Stimulated activated CD8-positive, alpha-beta memory T cell treated with anti-CD3 and anti-CD28 coated beads, Interleukin-4, amount 100 ng/mL, for 1 hour (primary cell): ENCODE measurements around the gene EHD2.
"Not testable (repeated sequence)": the region's sequence is repeated elsewhere in the genome, so short reads cannot be mapped to it uniquely, and the experiment has no call there.

Experiments
- DNase-seq, 2 donors: peaks; one replicate each; pipeline ENCODE4 v3.0.0-alpha.2; 2020; ENCODE audit warnings: low read depth in 2 of 2, low spot score in 1 of 2

Gene EHD2

DNA sequence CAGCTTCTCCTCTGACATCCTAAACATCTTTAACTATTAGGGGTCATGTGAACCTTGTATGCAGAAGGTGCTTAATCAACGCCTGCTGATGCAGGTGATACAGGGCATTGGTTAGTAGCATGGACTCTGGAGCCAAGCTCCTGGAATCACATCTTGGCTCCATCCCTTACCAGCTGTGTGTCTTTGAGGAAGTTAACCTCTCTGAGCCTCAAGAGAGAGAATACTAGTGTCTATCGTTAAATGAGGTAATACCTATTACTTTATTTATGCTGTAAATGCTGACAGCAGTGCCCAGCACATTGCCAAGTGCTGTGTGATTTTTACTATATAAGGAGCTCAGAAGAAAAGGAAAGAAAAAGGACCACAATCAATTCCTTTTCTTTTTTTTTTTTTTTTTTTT is 54.1 kb downstream of the EHD2 start:
- DNase-seq, result no peak

DNA sequence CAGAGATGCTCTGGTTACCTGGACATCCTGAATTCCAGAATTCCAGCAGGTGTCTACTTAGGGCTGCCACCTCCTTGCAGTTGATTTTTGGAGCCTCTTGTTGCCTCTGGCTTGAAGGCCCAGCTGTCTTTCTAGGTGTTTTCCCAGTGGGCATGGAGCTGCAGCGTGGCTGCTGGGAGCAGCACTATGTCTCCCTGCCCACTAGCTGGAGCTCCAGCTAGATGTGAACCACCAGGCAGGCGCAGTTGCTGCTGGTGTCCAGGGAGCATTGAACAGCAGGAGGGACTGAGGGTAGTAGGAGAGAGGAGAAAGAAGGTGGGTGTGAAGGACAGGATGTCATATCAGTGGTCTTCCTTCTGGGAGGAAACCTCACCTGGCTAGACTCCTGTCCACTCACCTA is 55.4 kb downstream of the EHD2 start:
- DNase-seq, result no peak

DNA sequence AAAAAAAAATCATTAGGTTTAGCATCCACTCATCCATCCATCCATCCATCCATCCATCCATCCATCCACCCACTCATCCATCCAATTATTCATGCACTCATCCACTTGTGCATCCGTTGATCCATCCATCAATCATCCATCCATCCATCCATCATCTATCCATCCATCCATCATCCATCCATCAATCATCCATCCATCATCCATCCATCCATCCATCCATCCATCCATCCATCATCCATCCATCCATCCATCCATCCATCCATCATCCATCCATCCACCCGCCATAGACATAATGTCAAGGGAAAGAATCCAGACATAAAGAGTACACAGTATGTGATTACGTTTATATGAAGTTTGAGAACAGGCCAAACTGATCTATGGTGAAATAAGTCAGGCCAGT is 56.3 kb downstream of the EHD2 start:
- DNase-seq, result no peak

DNA sequence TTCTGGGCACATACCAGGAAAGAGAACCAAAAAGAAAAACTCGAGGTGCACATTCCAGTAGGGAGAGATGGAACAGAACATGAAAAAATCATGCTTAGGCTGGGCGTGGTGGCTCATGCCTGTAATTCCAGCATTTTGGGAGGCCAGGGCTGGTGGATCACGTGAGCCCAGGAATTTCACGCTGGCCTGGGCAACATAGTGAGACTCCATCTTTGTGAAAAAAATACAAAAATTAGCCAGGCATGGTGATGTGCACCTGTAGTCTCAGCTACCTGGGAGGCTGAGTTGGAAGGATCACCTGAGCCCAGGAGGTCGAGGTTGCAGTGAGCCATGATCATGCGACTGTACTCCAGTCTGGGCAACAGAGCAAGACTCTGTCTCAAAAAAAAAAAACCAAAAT is 58.1 kb downstream of the EHD2 start:
- DNase-seq, result not testable (repeated sequence)

DNA sequence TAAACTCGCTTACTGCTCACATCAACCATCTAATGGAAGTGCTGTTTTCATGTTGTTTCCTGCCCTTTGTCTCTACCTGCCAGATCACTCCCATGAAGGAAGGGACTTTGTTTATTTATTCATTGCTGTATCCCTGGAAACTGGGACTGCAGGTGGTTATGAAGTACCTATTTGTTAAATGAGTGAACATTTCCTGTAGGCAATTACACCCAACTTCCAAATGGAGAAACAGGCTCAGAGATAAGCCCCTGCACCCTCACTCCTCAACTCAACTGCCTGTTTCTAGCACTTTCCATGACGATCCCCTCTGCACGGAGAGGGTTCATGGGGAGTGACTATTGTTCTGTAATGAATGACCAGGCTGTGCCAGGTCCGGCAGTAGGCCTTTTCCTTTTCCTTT is 63.3 kb downstream of the EHD2 start:
- no peak for DNase-seq

DNA sequence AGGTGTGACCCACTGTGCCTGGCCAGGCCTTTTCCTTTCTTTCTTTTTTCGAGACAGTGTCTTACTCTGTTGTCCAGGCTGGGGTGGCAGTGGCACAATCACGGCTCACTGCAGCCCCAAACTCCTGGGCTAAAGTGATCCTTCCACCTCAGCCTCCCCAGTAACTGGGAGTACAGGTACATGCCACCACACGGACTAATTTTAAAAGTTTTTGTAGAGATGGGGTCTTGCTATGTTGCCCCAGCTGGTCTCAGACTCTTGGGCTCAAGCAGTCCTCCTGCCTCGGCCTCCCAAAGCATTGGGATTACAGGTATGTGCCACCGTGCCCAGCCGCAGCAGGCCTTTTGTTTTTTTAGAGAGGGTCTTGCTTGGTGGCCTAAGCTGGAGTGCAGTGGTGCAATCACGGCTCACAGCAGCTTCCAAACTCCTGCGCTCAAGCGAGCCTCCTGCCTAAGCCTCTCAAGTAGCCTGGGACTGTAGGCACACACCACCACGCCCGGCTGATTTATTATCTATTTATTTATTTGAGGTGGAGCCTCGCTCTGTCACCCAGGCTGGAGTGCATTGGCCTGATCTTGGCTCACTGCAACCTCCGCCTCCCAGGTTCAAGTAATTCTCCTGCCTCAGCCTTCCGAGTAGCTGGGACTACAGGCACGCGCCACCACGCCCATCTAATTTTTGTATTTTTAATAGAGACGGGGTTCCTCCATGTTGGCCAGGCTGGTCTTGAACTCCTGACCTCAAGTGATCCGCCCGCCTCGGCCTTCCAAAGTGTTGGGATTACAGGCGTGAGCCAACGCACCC is 64.2 kb downstream of the EHD2 start:
- not testable (repeated sequence) for DNase-seq

DNA sequence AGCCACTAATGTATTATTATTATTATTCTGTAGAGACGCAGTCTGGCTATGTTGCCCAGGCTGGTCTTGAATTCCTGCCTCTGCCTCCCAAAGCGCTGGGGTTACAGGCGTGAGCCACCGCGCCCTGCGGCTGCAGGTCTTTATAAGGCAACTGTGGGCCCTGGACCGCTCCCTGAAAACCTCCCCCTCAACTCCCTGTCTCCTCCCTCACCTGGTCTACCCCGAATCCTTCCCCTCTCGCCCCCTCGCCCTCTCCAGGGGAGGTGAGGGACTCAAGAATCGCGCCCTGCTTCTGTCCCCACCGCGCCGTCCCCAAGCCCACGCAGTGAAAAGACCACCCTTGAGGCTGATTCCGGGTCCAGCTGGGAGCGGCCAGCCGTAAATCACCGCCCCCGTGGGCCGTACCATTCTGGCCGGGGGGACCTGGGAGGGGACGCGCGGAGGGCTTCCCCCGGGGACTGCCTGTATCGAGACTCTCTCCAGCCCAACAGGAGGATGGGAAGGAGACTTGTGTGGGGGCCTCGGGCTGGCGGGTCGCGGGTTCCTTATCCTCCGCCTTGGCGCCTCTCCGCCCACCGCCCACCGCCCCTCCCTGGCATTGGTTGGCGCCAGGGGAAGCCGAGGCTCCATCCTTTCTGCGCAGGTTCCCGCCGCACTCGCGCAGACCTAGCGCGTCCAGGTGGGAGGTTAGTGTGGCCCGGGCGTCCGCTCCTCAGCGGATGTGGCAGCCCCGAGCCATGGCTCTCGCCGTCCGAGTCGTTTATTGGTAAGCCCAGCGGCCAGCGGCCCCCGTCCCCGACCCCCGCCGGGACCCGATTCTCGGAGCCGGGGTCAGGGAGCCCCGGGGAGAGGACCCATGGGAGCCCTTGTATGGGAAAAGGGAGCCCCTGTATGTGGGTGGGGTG is 65.1 kb downstream of the EHD2 start, which contains the start of gene SELENOW:
Gene SELENOW, plus strand, starts transcription at position 655 of the 905 bp plus-strand sequence. Its CDS starts 83 bp downstream, at position 738.
- DNase-seq, result peak; percentile 50 to 56

DNA sequence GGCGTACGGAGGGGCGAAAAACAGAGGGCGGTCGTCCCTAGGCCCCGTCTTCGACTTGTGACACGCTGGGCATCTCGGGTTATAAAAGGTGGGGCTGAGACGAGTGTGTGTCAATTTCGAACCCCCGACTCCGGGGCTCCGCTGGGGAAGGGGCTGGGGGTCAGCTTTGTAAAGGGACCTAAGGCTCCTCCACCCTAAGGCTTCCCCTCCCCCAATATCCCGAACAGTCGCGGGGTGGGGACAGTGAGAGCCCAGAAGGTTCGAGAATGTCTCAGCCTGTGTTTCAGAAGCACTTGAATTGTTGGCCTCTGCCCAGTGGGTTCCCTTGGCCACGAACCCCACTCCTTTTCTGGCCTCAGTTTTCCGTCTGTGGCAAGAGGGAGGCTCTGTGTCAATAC is 65.7 kb downstream of the EHD2 start:
- DNase-seq, result no peak

DNA sequence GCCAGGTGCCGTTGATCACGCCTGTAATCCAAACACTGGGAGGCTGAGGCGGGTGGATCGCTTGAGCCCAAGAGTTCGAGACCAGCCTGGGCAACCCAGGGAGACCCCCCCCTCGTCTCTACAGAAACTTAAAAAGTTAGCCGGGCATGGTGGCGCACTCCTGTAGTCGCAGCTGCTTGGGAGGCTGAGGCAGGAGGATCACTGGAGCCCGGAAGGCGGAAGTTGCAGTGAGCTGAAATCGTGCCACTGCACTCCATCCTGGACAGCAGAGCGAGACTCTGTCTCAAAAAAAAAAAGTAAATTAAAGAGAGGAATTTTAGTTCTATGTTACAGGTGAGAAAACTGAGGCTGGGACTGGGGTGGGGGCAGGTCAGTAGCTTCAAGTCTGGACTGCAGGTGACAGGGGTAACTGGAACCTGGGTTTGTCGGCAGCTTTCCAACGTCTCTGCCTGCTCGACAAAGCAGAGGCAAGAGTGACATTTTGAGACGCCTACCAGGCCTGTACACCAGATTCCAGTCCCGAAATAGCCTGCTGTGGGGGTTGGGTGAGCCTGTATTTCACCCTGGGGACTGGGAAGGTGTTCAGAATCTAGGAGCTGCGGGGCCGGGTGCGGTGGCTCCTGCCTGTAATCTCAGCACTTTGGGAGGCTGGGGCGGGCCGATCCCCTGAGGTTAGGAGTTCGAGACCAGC is 66.4 kb downstream of the EHD2 start:
- DNase-seq, result no peak

DNA sequence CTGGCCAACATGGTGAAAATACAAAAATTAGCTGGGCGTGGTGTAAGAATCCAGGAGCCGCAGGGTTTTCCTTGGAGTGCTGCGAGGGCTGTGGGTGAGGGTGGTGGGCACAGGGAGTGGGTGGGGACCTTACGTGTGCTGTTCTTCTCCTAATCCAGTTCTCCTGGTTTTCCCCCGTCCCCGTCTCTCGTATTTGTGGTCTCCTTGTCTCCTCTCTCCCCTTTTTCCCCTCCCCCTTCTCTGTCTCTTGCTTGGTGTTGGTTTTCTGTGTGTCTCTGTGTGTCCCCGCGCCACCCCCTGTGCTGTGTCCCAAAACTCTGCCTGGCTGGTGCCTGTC is 67.0 kb downstream of the EHD2 start:
- no peak for DNase-seq

DNA sequence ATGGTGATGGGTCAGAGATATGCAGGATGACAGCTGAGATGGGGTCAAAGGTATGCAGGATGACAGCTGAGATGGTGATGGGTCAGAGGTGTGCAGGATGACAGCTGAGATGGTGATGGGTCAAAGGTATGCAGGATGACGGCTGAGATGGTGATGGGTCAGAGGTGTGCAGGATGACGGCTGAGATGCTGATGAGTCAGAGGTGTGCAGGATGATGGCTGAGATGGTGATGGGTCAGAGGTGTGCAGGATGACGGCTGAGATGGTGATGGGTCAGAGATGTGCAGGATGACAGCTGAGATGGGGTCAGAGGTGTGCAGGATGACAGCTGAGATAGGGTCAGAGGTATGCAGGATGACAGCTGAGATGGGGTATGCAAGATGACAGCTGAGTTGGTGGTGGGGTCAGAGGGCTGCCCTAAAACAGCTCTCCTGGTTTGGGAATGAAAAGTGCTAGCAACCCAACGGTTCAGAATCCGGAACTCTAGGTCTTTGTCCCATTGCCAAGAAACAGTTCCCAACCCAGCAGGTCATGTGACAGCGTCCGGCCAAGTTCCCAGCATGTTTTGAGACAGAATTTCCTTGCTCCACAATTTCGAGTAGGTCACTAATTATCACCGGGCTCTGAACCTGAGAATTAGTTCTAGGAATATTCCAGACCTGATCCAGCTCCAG is 68.5 kb downstream of the EHD2 start:
- DNase-seq, result no peak

DNA sequence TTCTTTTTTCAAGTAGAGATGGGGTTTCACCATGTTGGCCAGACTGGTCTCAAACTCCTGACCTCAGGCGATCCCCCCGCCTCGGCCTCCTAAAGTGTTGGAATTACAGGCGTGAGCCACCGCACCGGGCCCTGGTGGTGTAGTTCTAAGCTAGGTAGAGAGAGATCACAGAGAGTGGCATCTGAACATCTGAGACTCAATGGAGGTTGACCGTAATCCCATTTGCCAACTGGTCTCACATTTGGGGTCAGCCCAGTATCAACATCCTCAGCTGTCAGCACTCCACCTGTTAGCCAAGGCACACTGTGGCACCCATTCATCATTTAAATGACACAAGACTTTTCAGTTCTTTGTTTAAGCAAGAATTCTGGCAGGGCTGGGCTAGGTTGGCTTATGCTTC is 73.3 kb downstream of the EHD2 start:
- DNase-seq, result no peak

DNA sequence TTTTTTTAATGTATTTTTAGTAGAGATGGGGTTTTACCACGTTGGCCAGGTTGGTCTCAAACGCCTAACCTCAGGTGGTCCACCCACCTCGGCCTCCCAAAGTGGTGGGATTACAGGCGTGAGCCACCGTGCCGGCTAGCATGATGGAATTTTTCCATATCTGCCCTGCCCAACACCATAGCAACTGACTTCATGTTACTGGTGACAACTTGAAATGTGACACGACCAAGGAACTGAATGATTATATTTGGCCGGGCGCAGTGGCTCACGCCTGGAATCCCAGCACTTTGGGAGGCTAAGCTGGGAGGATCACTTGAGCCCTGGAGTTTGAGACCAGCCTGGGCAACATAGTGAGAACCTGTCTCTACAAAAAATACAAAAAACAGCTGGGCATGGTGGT is 74.1 kb downstream of the EHD2 start:
- DNase-seq, result not testable (repeated sequence)

DNA sequence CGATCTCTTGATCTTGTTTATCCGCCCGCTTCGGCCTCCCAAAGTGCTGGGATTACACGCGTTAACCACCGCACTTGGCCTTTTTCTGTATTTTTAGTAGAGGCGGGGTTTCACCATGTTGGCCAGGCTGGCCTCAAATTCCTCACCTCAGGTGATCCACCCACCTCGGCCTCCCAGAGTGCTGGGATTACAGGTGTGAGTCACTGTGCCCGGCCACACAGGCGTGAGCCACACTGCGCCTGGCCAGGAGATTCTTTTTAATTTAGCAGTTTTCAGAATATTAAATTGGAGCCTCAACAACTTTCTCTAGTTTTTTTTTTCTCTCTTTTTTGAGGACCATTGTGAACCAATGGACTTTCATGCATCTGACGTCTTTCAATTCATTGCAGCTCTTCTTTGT is 76.6 kb downstream of the EHD2 start:
- DNase-seq, result not testable (repeated sequence)

DNA sequence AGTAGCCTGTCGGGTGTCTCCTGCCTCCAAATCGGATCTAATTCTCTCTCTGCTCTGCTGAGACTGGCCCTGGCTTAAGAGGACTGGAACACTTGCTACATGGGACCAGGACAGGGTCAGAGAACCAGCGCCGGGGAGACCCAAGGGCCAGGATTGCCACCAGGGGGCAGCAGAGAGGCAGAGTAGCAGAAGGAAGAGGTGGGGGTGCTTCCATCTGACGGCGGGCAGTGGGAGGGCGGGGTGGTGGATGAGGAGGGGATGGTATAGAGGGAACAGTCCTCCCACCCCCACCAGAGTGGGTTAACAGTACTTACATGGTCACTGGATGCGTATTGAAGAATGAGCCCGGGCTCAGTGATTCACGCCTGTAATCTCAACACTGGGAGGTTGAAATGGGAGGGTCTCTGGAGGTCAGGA is 77.2 kb downstream of the EHD2 start:
- DNase-seq, result peak; percentile 73 to 84

DNA sequence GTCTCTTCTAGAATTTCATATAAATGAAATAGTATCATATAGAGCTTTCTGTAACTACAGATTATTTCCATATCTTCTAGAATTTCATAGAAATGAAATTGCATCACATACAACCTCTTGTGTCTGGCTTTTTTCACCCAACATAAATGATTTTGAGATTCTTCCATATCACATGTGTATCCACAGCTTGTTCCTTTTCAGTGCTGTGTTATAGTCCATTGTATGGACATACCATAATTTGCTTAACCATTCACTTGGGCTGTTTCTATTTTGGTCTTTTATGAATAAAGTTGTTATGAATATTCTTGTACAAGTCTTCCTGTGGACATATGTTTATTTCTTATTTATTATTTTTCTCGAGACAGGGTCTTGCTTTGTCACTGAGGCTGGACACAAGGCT is 79.4 kb downstream of the EHD2 start:
- no peak for DNase-seq
